ENCODE measurements around the gene ZNRF1. TPM values are rescaled to one million over a fixed set of nuclear protein-coding genes. Genes with fewer than 3 reads are reported as not detected.

The ZNRF1 gene
- total and polyA plus RNA-seq, 2 donors (not counting 1 experiment from before 2014, with no cell fraction given), result 0.27 to 0.76 TPM

- Mint-ChIP-seq H3K27me3 (peaks cover 36% of the 10 kb centered on the region), H3K27ac (no peak overlapping the region), H3K4me3 (no peak overlapping the region), H3K4me1 (peaks cover 30% of the 10 kb centered on the region), H3K9me3 (ENCODE audit: insufficient read depth) (no peaks in the 10 kb centered on the region)
- POLR2A ChIA-PET, result no interaction called here
- Histone ChIP-seq H3K36me3 (replicated peaks in 1 of 2; ENCODE audit: control extremely low read depth in 1 of 2, control insufficient read depth in 1 of 2, extremely low read depth in 1 of 2, insufficient read depth in 2 of 2, low read length in 1 of 2) (no peaks in the 10 kb centered on the region), H3K4me1 (ENCODE audit: control insufficient read depth in 2 of 2, insufficient read depth in 2 of 2, low read length in 2 of 2) (peaks cover 31 to 34% of the 10 kb centered on the region in 2 donors), H3K27ac (ENCODE audit: low read length in 2 of 2) (no peak overlapping the region), H3K9ac (ENCODE audit: low read length) (no peak overlapping the region), H3K79me2 (ENCODE audit: control insufficient read depth, insufficient read depth, low read length) (no peaks in the 10 kb centered on the region), H4K20me1 (ENCODE audit: control insufficient read depth, insufficient read depth, low read length, poor library complexity, severe bottlenecking) (no peaks in the 10 kb centered on the region), H2AFZ (ENCODE audit: insufficient read depth, low read depth, low read length, poor library complexity, severe bottlenecking) (no peak overlapping the region), H3K4me3 (ENCODE audit: control extremely low read depth in 1 of 5, extremely low read depth in 1 of 5, insufficient read depth in 1 of 5, low read depth in 2 of 5, low read length in 4 of 5) (no peak overlapping the region), H3K27me3 (replicated peaks in 1 of 4; ENCODE audit: control extremely low read depth in 1 of 4, control insufficient read depth in 3 of 4, insufficient read depth in 4 of 4, low read length in 3 of 4) (peaks cover 0 to 61% (median 25%) of the 10 kb centered on the region in 4 experiments), H3K4me2 (replicated peaks; ENCODE audit: low read depth, low read length, poor library complexity, severe bottlenecking) (no peak overlapping the region), H3K9me3 (ENCODE audit: control extremely low read depth in 1 of 3, control insufficient read depth in 2 of 3, insufficient read depth in 1 of 3, low read length in 2 of 3) (peaks cover 0 to 19% (median 0%) of the 10 kb centered on the region in 3 donors)
- ATAC-seq (ENCODE audit: low read depth) (no peak), DNase-seq (no peak)
- WGBS (ENCODE audit: insufficient coverage), result 62% methylated on average over 14 of the region's 14 CpGs
- no peak for TF ChIP-seq EZH2 (IDR thresholded peaks at IDR 0.05; ENCODE audit: borderline replicate concordance, insufficient read depth, low read depth, low read length, poor library complexity, severe bottlenecking)
- TF ChIP-seq, protein P1, sequence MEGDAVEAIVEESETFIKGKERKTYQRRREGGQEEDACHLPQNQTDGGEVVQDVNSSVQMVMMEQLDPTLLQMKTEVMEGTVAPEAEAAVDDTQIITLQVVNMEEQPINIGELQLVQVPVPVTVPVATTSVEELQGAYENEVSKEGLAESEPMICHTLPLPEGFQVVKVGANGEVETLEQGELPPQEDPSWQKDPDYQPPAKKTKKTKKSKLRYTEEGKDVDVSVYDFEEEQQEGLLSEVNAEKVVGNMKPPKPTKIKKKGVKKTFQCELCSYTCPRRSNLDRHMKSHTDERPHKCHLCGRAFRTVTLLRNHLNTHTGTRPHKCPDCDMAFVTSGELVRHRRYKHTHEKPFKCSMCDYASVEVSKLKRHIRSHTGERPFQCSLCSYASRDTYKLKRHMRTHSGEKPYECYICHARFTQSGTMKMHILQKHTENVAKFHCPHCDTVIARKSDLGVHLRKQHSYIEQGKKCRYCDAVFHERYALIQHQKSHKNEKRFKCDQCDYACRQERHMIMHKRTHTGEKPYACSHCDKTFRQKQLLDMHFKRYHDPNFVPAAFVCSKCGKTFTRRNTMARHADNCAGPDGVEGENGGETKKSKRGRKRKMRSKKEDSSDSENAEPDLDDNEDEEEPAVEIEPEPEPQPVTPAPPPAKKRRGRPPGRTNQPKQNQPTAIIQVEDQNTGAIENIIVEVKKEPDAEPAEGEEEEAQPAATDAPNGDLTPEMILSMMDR (IDR thresholded peaks at IDR 0.05), result no peak
- intact Hi-C loops (cut with micrococcal nuclease), result no loop called here
- CTCF ChIA-PET, result interaction anchor here (0.9 to 6.8 kb wide), 5 partner anchors 12 to 429 kb away, joined by 3 to 87 read pairs (median 14); partner anchors contain the start of genes WDR59 and ZNRF1
These were observed 114.1 kb downstream of the ZNRF1 start for GRCh38 chr16:75112734-75113491.

GRCh38 chr16:75113541-75114121, 114.8 kb downstream of the ZNRF1 start:
- Histone ChIP-seq H4K20me1 (ENCODE audit: control insufficient read depth, insufficient read depth, low read length, poor library complexity, severe bottlenecking) (no peaks in the 10 kb centered on the region), H3K79me2 (ENCODE audit: control insufficient read depth, insufficient read depth, low read length) (no peaks in the 10 kb centered on the region), H3K4me2 (replicated peaks; ENCODE audit: low read depth, low read length, poor library complexity, severe bottlenecking) (no peak overlapping the region), H3K4me1 (ENCODE audit: control insufficient read depth in 2 of 2, insufficient read depth in 2 of 2, low read length in 2 of 2) (peaks cover 30 to 33% of the 10 kb centered on the region in 2 donors), H3K4me3 (ENCODE audit: control extremely low read depth in 1 of 5, extremely low read depth in 1 of 5, insufficient read depth in 1 of 5, low read depth in 2 of 5, low read length in 4 of 5) (no peak overlapping the region), H3K9ac (ENCODE audit: low read length) (no peak overlapping the region), H3K27ac (ENCODE audit: low read length in 2 of 2) (no peak overlapping the region), H3K27me3 (replicated peaks in 1 of 4; ENCODE audit: control extremely low read depth in 1 of 4, control insufficient read depth in 3 of 4, insufficient read depth in 4 of 4, low read length in 3 of 4) (peaks cover 0 to 56% (median 24%) of the 10 kb centered on the region in 4 experiments), H2AFZ (ENCODE audit: insufficient read depth, low read depth, low read length, poor library complexity, severe bottlenecking) (no peak overlapping the region), H3K36me3 (replicated peaks in 1 of 2; ENCODE audit: control extremely low read depth in 1 of 2, control insufficient read depth in 1 of 2, extremely low read depth in 1 of 2, insufficient read depth in 2 of 2, low read length in 1 of 2) (no peaks in the 10 kb centered on the region), H3K9me3 (ENCODE audit: control extremely low read depth in 1 of 3, control insufficient read depth in 2 of 3, insufficient read depth in 1 of 3, low read length in 2 of 3) (peaks cover 0 to 19% (median 0%) of the 10 kb centered on the region in 3 donors)
- H3K4me1 Mint-ChIP-seq, result peaks cover 29% of the 10 kb centered on the region
- DNase-seq (no peak), ATAC-seq (ENCODE audit: low read depth) (no peak)
- intact Hi-C loops (cut with micrococcal nuclease), result no loop called here
- CTCF ChIA-PET, result interaction anchor here (0.9 to 6.8 kb wide), 4 partner anchors 13 to 430 kb away, joined by 3 to 87 read pairs (median 9); partner anchors contain the start of gene ZNRF1
- no peak overlapping the region for H3K4me3 Mint-ChIP-seq
- POLR2A ChIA-PET, result no interaction called here
- no peaks in the 10 kb centered on the region for H3K9me3 Mint-ChIP-seq (ENCODE audit: insufficient read depth)
- 96% methylated on average over 18 of the region's 20 CpGs for WGBS (ENCODE audit: insufficient coverage)
- TF ChIP-seq, protein P1 (IDR thresholded peaks at IDR 0.05), result no peak
- no peak for TF ChIP-seq EZH2 (IDR thresholded peaks at IDR 0.05; ENCODE audit: borderline replicate concordance, insufficient read depth, low read depth, low read length, poor library complexity, severe bottlenecking)
- H3K27me3 Mint-ChIP-seq, result peaks cover 32% of the 10 kb centered on the region
- H3K27ac Mint-ChIP-seq, result no peak overlapping the region

Measured in B cell (primary cell).